Measurements from ENCODE around the gene MCRS1. TPM values are rescaled to one million over a fixed set of nuclear protein-coding genes. Genes with fewer than 3 reads are reported as not detected.

The MCRS1 gene
- total and polyA plus RNA-seq, 10 of the 15 experiments (the other 5 are each of a cell fraction or from before 2014, with no cell fraction given), result 34.3 to 82.8 (median 57.6) TPM

- RAD21 ChIA-PET (ENCODE audit: unreplicated experiment), result interaction anchor here (1.2 kb wide), 1 partner anchor 20 kb away, joined by 5 read pairs; no protein-coding TSS in a partner anchor
- CTCF ChIA-PET, result interaction anchor here (0.7 to 3.0 kb wide), 3 partner anchors 8 to 202 kb away, joined by 3 to 8 read pairs (median 6); no protein-coding TSS in a partner anchor
- SMC1A ChIA-PET (ENCODE audit: uncharacterized antibody, unreplicated experiment), result interaction anchor here (1.0 to 1.8 kb wide), 2 partner anchors 33 to 68 kb away, joined by 4 to 6 read pairs; no protein-coding TSS in a partner anchor
- H3K4me3 ChIP-seq, result no peak overlapping the region
- no peak overlapping the region for H2AFZ ChIP-seq (ENCODE audit: control insufficient read depth, low read depth, low read length)
- H3K4me1 ChIP-seq (ENCODE audit: control insufficient read depth, insufficient read depth, low read length), result no peaks in the 10 kb centered on the region
- peaks cover 28 to 32% of the 10 kb centered on the region in 2 experiments for H3K36me3 ChIP-seq (ENCODE audit: control insufficient read depth in 2 of 2, insufficient read depth in 2 of 2, low read length in 1 of 2)
- no TSS peak for BruUV-seq (replicated peaks)
- H4K20me1 ChIP-seq (ENCODE audit: control insufficient read depth, insufficient read depth), result no peaks in the 10 kb centered on the region
- ATAC-seq (no peak), DNase-seq (ENCODE audit: low read depth, low spot score) (no peak), FAIRE-seq (no peak)
- H3K4me2 ChIP-seq (ENCODE audit: control insufficient read depth, insufficient read depth), result no peak overlapping the region
- H3K79me2 ChIP-seq (ENCODE audit: control insufficient read depth, insufficient read depth, low read length), result peaks cover 2% of the 10 kb centered on the region
- WGBS (ENCODE audit: insufficient coverage, insufficient replicate concordance, low lambda C conversion rate, missing lambda C conversion rate), result 98% methylated on average over 7 of the region's 7 CpGs
- H3K9ac ChIP-seq (ENCODE audit: control insufficient read depth, insufficient read depth, low read length), result no peak overlapping the region
- H3K27ac ChIP-seq (ENCODE audit: control insufficient read depth, insufficient read depth), result no peak overlapping the region
- TF ChIP-seq EED (IDR thresholded peaks at IDR 0.05; ENCODE audit: low read depth), result no peak
- no peak for TF ChIP-seq SUPT20H (IDR thresholded peaks at IDR 0.05; ENCODE audit: borderline replicate concordance, control insufficient read depth, low read depth, low read length)
- TF ChIP-seq, protein P1, sequence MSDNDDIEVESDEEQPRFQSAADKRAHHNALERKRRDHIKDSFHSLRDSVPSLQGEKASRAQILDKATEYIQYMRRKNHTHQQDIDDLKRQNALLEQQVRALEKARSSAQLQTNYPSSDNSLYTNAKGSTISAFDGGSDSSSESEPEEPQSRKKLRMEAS (IDR thresholded peaks at IDR 0.05; ENCODE audit: low read depth, low read length), result no peak
- TF ChIP-seq NR2F1 (conservative IDR thresholded peaks at IDR 0.05), result no peak
- no peak for TF ChIP-seq ZBTB4 (CRISPR knock-in tag; IDR thresholded peaks at IDR 0.05)
- TF ChIP-seq LARP7 (IDR thresholded peaks at IDR 0.05), result no peak
- TF ChIP-seq CBX3 (IDR thresholded peaks at IDR 0.05; ENCODE audit: borderline replicate concordance, low read depth), result no peak
- TF ChIP-seq HSF1 (IDR thresholded peaks at IDR 0.05; ENCODE audit: low read depth, low read length), result no peak
- TF ChIP-seq TCF12 (IDR thresholded peaks at IDR 0.05; ENCODE audit: low read depth, low read length), result no peak
- in situ Hi-C loops (cut with MboI), result no loop called here
- intact Hi-C loops (cut with micrococcal nuclease; ENCODE audit: unreplicated experiment), result no loop called here
- H3K27me3 ChIP-seq (replicated peaks in 1 of 2; ENCODE audit: control insufficient read depth in 2 of 2, insufficient read depth in 2 of 2, low read length in 1 of 2), result no peaks in the 10 kb centered on the region
- POLR2A ChIA-PET, result interaction anchor here (0.6 kb wide), 1 partner anchor 485 kb away, joined by 3 read pairs; no protein-coding TSS in a partner anchor
- no peaks in the 10 kb centered on the region for H3K9me3 ChIP-seq (replicated peaks; ENCODE audit: control insufficient read depth, insufficient read depth, low read length)
Observed at GRCh38 chr12:49560695-49561094, 7.2 kb downstream of the MCRS1 start.

All from GM12878 (cell line).